Neuronal stem cell (in vitro differentiated cells): ENCODE data around the gene SRSF8.

Experiments used
- DNase-seq: peaks from one replicate; pipeline ENCODE4 v3.0.0-alpha.2; 2013; ENCODE audit warnings: low spot score
- H2AFZ ChIP-seq: one replicate; pipeline ENCODE4 v1.6.1; 2013; ENCODE audit warnings: mild to moderate bottlenecking, low read length, inconsistent platforms
- H2AK5ac ChIP-seq: 2 replicates; pipeline ENCODE4 v1.6.1; 2013; ENCODE audit warnings: low read depth, mild to moderate bottlenecking, inconsistent platforms, low read length, moderate library complexity, mixed read lengths
- H2BK120ac ChIP-seq: 2 replicates; pipeline ENCODE4 v1.6.1; 2013; ENCODE audit warnings: low read depth, mild to moderate bottlenecking, inconsistent platforms, low read length, moderate library complexity, mixed read lengths
- H2BK12ac ChIP-seq: one replicate; pipeline ENCODE4 v1.6.1; 2013; ENCODE audit warnings: low read length, inconsistent platforms
- H2BK15ac ChIP-seq: 2 replicates; pipeline ENCODE4 v1.6.1; 2013; ENCODE audit warnings: mild to moderate bottlenecking, low read length, inconsistent platforms, mixed read lengths
- H2BK5ac ChIP-seq: one replicate; pipeline ENCODE4 v1.6.1; 2013; ENCODE audit warnings: inconsistent platforms, mild to moderate bottlenecking, low read length, moderate library complexity
- H3K14ac ChIP-seq: one replicate; pipeline ENCODE4 v1.6.1; 2013; ENCODE audit warnings: low read length, inconsistent platforms
- H3K18ac ChIP-seq: 2 replicates; pipeline ENCODE4 v1.6.1; 2013; ENCODE audit warnings: low read length, inconsistent platforms
- H3K23ac ChIP-seq: 2 replicates; pipeline ENCODE4 v1.6.1; 2013; ENCODE audit warnings: low read depth, mild to moderate bottlenecking, mixed read lengths, low read length, inconsistent platforms; ENCODE audit not compliant: poor library complexity
- H3K27ac ChIP-seq: replicated peaks from 3 replicates; pipeline ENCODE4 v1.5.1; 2013; ENCODE audit warnings: low read length, inconsistent platforms
- H3K27me3 ChIP-seq, 3 experiments: 2 replicates each; pipeline ENCODE4 v1.6.1; 2013; ENCODE audit warnings: low read length in 3 of 3, mild to moderate bottlenecking in 2 of 3, inconsistent platforms in 1 of 3, low read depth in 1 of 3, mixed read lengths in 1 of 3, moderate library complexity in 1 of 3; ENCODE audit not compliant: control insufficient read depth in 3 of 3, insufficient read depth in 3 of 3
- H3K36me3 ChIP-seq, 2 donors: replicated peaks in 1 of 2; 2 replicates each; pipeline ENCODE4 v1.6.1; 2013; ENCODE audit warnings: low read length in 2 of 2; ENCODE audit not compliant: control insufficient read depth in 2 of 2, insufficient read depth in 2 of 2
- H3K4ac ChIP-seq: 2 replicates; pipeline ENCODE4 v1.6.1; 2013; ENCODE audit warnings: inconsistent platforms, mild to moderate bottlenecking, low read length, moderate library complexity
- H3K4me1 ChIP-seq, 2 donors: 1 replicate in 1 of 2; 2 replicates in 1 of 2; pipeline ENCODE4 v1.6.1; 2013; ENCODE audit warnings: low read length in 2 of 2, low read depth in 1 of 2; ENCODE audit not compliant: control insufficient read depth in 2 of 2, insufficient read depth in 1 of 2
- H3K4me2 ChIP-seq: one replicate; pipeline ENCODE4 v1.6.1; 2013; ENCODE audit warnings: mild to moderate bottlenecking, low read length, inconsistent platforms; ENCODE audit not compliant: insufficient read depth, poor library complexity, severe bottlenecking
- H3K4me3 ChIP-seq, 2 donors: 2 replicates each; pipeline ENCODE4 v1.5.1; 2013; ENCODE audit warnings: low read length in 2 of 2, mild to moderate bottlenecking in 2 of 2, inconsistent platforms in 1 of 2, moderate library complexity in 1 of 2
- H3K79me1 ChIP-seq: one replicate; pipeline ENCODE4 v1.6.1; 2013; ENCODE audit warnings: low read depth, mild to moderate bottlenecking, inconsistent platforms, low read length, moderate library complexity
- H3K9ac ChIP-seq: one replicate; pipeline ENCODE4 v1.6.1; 2013; ENCODE audit warnings: mild to moderate bottlenecking, low read depth, low read length, inconsistent platforms; ENCODE audit not compliant: poor library complexity
- H3K9me3 ChIP-seq, 2 donors: replicated peaks in 1 of 2; 2 replicates each; pipeline versions ENCODE3 to v1.6.1; 2013; ENCODE audit warnings: low read length in 2 of 2, mild to moderate bottlenecking in 2 of 2, inconsistent platforms in 1 of 2, low read depth in 1 of 2, mixed read lengths in 1 of 2, moderate library complexity in 1 of 2; ENCODE audit not compliant: control insufficient read depth in 2 of 2, insufficient read depth in 1 of 2
- H4K8ac ChIP-seq: one replicate; pipeline ENCODE4 v1.6.1; 2013; ENCODE audit warnings: low read depth, mild to moderate bottlenecking, inconsistent platforms, low read length, moderate library complexity
- H4K91ac ChIP-seq: one replicate; pipeline ENCODE4 v1.6.1; 2013; ENCODE audit warnings: low read length, low read depth, mild to moderate bottlenecking, inconsistent platforms; ENCODE audit not compliant: poor library complexity
- WGBS, 2 donors: extraction: QIAGEN DNeasy Blood & Tissue Kit; methylation state at CpG; one replicate each; pipeline ENCODE4 v1.1.7; 2013; ENCODE audit warnings: missing lambda C conversion rate in 2 of 2, mixed read lengths in 1 of 2; ENCODE audit not compliant: insufficient read length in 2 of 2, insufficient replicate concordance in 1 of 2; ENCODE audit errors: extremely low coverage in 2 of 2; 5-methylcytosine and 5-hydroxymethylcytosine counted together

Gene SRSF8

GRCh38 chr11:95088946-95089619, 22.4 kb downstream of the SRSF8 start:
- no peak overlapping the region for H2BK5ac ChIP-seq
- no peak overlapping the region for H2BK15ac ChIP-seq
- peaks cover 0 to 7% of the 10 kb centered on the region in 2 donors for H3K4me1 ChIP-seq
- peak overlapping the region; percentile 73 to 78 for H3K4me3 ChIP-seq
- H3K18ac ChIP-seq = peak overlapping the region; percentile 97
- peak overlapping the region; percentile 79 for H3K9ac ChIP-seq
- peaks cover 0 to 4% (median 0%) of the 10 kb centered on the region in 3 experiments for H3K27me3 ChIP-seq
- no peak overlapping the region for H2BK12ac ChIP-seq
- H2BK120ac ChIP-seq = no peak overlapping the region
- peak overlapping the region; percentile 91 for H3K4me2 ChIP-seq
- no peak overlapping the region for H4K8ac ChIP-seq
- H2AFZ ChIP-seq = peak overlapping the region; percentile 98
- no peak overlapping the region for H3K14ac ChIP-seq
- H2AK5ac ChIP-seq = no peak overlapping the region
- H3K79me1 ChIP-seq = no peaks in the 10 kb centered on the region
- H3K9me3 ChIP-seq = peaks cover 0 to 3% of the 10 kb centered on the region in 2 donors
- WGBS, 2 donors = no CpG with 5 or more reads among the region's 27 CpGs
- no peak overlapping the region for H3K4ac ChIP-seq
- H3K23ac ChIP-seq = peak overlapping the region; percentile 45
- no peaks in the 10 kb centered on the region for H3K36me3 ChIP-seq
- no peak overlapping the region for H4K91ac ChIP-seq
- DNase-seq = no peak
- H3K27ac ChIP-seq = no peak overlapping the region

DNA sequence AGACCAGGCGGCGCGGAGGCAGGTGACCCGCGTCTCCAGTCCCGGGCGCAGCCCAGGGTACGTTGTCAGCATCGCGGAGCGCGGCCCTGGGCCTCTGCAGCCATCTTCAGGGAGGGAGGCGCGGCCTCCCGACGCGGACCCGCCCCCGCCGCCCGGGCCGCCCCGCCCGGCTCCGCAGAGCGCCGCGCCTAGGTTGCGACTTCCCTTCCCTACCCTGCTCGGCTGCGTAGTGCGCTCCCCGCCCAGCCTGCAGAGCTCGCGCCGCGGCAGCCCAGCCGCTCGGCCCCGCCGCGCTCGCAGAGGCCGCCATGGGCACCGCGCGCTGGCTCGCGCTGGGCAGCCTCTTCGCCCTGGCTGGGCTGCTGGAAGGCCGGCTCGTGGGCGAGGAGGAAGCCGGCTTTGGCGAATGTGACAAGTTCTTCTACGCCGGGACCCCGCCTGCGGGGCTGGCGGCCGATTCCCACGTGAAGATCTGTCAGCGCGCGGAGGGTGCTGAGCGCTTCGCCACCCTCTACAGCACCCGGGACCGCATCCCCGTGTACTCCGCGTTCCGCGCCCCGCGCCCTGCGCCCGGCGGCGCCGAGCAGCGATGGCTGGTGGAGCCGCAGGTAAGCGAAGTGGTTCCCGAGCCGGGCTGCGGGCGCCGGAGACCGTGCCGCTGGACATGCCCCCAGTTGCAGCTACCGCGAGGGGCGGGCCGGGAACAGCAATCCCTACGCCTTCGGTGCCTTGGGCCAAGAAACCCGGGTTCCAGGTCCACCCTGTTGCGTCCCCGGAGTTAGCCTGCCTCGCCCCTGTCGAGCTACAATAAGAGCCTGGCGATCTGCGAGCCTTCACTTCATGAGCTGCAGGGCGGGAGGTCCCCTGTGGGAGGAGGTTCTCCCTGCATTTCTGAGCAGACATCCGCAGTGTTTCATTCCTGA, 23.2 kb downstream of the SRSF8 start, which contains the start of gene ENDOD1:
Gene ENDOD1, plus strand, starts transcription at position 227 of the 923 bp plus-strand sequence. Its CDS starts 82 bp downstream, at position 309.
- Histone ChIP-seq H2BK12ac (no peak within 1 kb of the TSS), H3K4me3 (peak within 1 kb of the TSS; percentile 73 to 89), H2BK15ac (no peak within 1 kb of the TSS), H4K91ac (no peak within 1 kb of the TSS), H3K27me3 (peaks cover 0 to 4% (median 0%) of the 10 kb centered on the region in 3 experiments), H3K4ac (no peak within 1 kb of the TSS), H3K4me2 (peak within 1 kb of the TSS; percentile 91), H2BK5ac (no peak within 1 kb of the TSS), H2AK5ac (no peak within 1 kb of the TSS), H2AFZ (peak within 1 kb of the TSS; percentile 98), H3K79me1 (no peaks in the 10 kb centered on the region), H3K27ac (no peak within 1 kb of the TSS), H2BK120ac (no peak within 1 kb of the TSS), H3K23ac (peak within 1 kb of the TSS; percentile 45), H4K8ac (no peak within 1 kb of the TSS), H3K36me3 (no peaks in the 10 kb centered on the region), H3K18ac (peak within 1 kb of the TSS; percentile 97), H3K9me3 (peaks cover 0 to 3% of the 10 kb centered on the region in 2 donors), H3K14ac (no peak within 1 kb of the TSS), H3K9ac (peak within 1 kb of the TSS; percentile 79), H3K4me1 (peaks cover 0 to 7% of the 10 kb centered on the region in 2 donors)
- WGBS, 2 donors = no CpG with 5 or more reads among the region's 106 CpGs
- DNase-seq = peak; percentile 75

GRCh38 chr11:95091663-95092180, 25.0 kb downstream of the SRSF8 start:
- no peak overlapping the region for H3K4me2 ChIP-seq
- no peak overlapping the region for H2AFZ ChIP-seq
- H2BK120ac ChIP-seq = no peak overlapping the region
- peaks cover 0 to 3% of the 10 kb centered on the region in 2 donors for H3K9me3 ChIP-seq
- H3K4ac ChIP-seq = no peak overlapping the region
- H3K18ac ChIP-seq = no peak overlapping the region
- no peak overlapping the region for H3K27ac ChIP-seq
- peaks cover 0 to 4% (median 0%) of the 10 kb centered on the region in 3 experiments for H3K27me3 ChIP-seq
- H3K36me3 ChIP-seq = no peaks in the 10 kb centered on the region
- no peak overlapping the region for H3K4me3 ChIP-seq
- no peak overlapping the region for H2BK5ac ChIP-seq
- H3K14ac ChIP-seq = no peak overlapping the region
- no peak overlapping the region for H4K8ac ChIP-seq
- H3K9ac ChIP-seq = no peak overlapping the region
- DNase-seq = no peak
- no peak overlapping the region for H2BK15ac ChIP-seq
- H3K23ac ChIP-seq = no peak overlapping the region
- H2AK5ac ChIP-seq = no peak overlapping the region
- H4K91ac ChIP-seq = no peak overlapping the region
- H3K79me1 ChIP-seq = no peaks in the 10 kb centered on the region
- no peak overlapping the region for H2BK12ac ChIP-seq
- H3K4me1 ChIP-seq = peaks cover 7% of the 10 kb centered on the region in 2 donors
